Inferior parietal cortex (tissue), 1 donor: ENCODE results near the gene CENPB.

Experiments used
- DNase-seq: peaks from one replicate; pipeline ENCODE4 v3.0.0-alpha.2; 2016; ENCODE audit errors: extremely low spot score

Gene CENPB

DNA sequence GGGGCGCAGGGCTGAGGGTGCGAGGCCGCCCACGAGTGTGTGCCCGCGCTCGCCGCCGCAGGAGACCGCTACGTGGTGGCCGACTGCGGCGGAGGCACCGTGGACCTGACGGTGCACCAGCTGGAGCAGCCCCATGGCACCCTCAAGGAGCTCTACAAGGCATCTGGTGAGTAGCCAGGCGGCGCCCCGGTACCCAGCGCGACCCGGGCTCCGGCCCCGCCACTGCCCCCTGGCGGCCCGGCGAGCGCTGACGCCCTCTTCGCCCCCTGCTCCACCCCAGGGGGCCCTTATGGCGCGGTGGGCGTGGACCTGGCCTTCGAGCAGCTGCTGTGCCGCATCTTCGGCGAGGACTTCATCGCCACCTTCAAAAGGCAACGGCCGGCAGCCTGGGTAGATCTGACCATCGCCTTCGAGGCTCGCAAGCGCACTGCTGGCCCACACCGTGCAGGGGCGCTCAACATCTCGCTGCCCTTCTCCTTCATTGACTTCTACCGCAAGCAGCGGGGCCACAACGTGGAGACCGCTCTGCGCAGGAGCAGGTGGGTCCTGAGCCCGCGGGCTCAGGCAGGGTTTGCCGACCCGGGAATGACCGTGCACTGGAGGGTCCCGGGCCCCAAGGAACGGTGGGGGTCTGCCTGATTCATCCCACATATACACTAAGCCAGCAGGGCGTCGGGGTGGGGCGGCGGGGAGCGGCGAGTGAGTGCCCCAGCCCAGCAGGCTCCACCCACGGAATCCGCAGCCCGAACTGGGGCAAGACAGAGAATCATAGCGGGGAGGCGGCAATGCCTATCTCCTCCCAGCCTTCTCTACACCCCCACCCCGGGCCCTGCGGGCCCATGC is 36.6 kb downstream of the CENPB start:
- no peak for DNase-seq

- no peak for DNase-seq
Measured at GRCh38 chr20:3749087-3749688, 37.4 kb downstream of the CENPB start.

- no peak for DNase-seq
Measured at GRCh38 chr20:3748073-3748472, 38.5 kb downstream of the CENPB start.

- no peak for DNase-seq
Measured at GRCh38 chr20:3747471-3747870, 39.1 kb downstream of the CENPB start.

DNA sequence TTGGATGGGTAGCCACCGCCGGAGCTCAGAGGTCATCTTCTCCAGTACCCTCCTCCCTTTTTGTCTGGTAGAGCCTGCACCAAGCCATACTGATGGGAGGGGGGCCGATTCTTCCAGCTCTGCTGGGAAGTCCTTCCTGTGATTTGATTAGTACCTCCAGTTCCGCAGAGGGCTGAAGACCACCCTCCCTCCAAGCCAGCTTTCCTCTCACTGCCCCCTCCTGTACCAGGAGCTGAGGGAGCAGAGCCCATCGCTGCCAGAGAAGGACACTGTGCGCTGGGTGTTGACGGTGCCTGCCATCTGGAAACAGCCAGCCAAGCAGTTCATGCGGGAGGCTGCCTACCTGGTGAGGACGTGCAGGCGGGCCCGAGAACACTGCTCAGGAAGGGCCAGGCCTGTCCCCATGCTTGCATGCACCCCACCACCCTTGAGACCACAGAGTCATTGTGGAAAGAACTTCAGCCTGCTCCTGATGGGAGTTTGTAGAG is 40.8 kb downstream of the CENPB start:
- DNase-seq: no peak

- no peak for DNase-seq
Measured at GRCh38 chr20:3744806-3745685, 41.5 kb downstream of the CENPB start.

- no peak for DNase-seq
Measured at GRCh38 chr20:3744037-3744436, 42.5 kb downstream of the CENPB start.

DNA sequence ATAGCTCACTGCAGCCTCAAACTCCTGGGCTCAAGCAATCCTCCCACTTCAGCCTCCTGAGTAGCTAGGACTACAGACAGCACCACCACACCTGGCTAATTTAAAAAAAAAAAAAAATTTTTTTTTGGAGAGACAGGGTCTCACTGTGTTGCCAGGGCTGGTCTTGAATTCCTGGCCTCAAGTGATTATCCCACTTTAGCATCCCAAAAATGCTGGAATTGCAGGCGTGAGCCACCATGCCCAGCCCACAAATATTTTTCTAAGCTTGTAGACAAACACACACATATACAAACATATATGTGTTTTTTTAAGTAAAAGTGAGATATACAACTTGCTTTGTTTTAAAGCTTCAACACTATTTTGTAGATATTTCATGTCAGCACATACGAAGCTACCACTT is 43.3 kb downstream of the CENPB start:
- DNase-seq: no peak

DNA sequence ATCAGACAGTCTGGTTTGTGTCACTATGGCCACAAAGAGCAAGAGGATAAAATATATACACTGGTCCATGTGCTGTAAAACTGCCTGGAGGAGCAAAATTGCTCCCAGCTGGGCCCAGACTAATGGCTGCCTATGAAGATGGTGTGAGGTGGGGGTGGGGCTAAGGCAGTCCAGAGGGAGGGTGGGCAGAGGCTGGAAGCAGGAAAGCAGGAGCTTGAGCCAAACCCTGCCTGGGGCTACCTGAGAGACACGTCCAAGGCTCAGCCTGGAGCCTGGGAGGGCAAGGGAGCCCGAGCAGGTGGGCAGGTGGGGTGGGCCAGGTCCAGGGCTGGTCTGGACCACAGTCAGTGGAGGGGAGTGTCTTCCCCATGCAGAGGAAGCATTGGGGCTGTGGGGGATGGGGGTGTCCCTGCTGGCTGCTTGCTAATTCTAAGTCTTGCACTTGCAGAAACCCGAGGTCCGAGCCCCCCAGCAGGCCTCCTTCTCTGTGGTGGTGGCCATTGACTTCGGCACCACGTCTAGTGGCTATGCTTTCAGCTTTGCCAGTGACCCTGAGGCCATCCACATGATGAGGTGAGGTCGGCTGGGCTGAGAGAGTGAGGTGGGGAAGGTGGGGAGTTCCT is 44.6 kb downstream of the CENPB start:
- DNase-seq: no peak

- DNase-seq: no peak
Measured at GRCh38 chr20:3740615-3741301, 45.8 kb downstream of the CENPB start.

GRCh38 chr20:3739926-3740451 is 46.6 kb downstream of the CENPB start:
- DNase-seq: no peak

GRCh38 chr20:3739054-3739925 is 47.2 kb downstream of the CENPB start:
- DNase-seq: no peak

- DNase-seq: no peak
Measured at GRCh38 chr20:3738111-3739053, 48.2 kb downstream of the CENPB start.

DNA sequence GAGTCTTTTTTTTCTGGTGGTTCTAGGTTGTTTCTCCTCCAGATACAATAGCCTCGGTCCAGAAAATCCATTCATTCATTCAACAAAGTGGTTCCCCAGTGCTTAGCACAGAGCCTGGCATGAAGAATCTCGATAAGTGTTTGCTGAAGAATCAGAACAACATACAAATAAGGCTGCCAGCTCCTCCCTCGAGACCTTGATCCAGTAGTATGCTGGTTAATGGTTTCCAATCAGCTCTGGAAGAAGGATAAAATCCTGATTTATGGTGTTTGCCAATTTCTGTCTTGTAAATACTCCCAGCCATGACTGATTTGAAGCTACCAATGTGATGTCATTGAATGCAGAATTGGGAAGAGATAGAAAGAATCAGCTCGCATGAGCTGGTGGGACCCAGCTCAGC is 50.8 kb downstream of the CENPB start:
- no peak for DNase-seq

DNA sequence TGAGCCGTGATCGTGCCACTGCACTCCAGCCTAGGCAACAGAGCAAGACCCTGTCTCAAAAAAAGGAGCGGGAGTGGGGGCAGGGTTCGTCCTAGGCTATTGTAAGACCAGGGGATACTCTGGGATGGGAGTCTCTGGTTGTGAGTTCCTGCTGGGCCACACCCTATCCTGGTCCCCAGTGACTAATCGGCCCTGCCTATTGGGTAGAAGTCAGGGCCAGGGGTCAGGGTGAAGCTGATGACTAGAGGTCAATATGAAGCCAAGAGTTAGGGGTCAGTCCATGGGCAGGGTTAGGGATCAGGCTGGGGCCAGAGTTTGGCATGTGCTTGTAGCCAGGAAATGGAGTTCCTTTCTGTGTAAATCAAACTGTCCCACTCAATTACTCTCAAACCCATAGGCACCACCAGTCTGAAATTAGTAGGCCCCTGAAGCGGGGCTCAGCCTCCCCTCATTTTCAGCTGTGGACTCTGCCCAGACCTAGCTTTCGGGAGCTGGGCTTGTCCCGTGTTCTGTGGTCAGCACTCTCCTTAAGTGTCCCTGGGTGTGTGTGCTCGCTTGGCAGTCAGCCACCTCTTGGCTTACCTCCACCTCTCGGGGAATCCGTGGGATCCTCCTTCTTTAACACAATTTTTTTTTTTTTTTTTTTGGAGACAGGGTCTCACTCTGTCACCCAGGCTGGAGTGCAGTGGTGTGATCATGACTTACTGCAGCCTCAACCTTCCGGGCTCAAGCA is 52.3 kb downstream of the CENPB start:
- DNase-seq: no peak
